A673 (cell line): ENCODE measurements around the gene MAEA.

Source experiments
- EZH2 ChIP-seq: fragments of 200-600 bp; sonication (generic); IDR thresholded peaks from 2 replicates; pipeline ENCODE4 v1.6.1; 2017; ENCODE audit warnings: borderline replicate concordance, low read depth, mild to moderate bottlenecking, mixed read lengths, antibody characterized with exemption, low read length; ENCODE audit not compliant: poor library complexity, severe bottlenecking
- TF ChIP-seq, protein P1 (sequence below): fragments of 300-800, 200-600 bp; sonication (generic); conservative IDR thresholded peaks from 2 replicates; pipeline ENCODE4 v1.5.1; 2017; ENCODE audit warnings: low read depth, mild to moderate bottlenecking, antibody characterized with exemption, low read length, moderate library complexity, mixed read lengths

DNA sequence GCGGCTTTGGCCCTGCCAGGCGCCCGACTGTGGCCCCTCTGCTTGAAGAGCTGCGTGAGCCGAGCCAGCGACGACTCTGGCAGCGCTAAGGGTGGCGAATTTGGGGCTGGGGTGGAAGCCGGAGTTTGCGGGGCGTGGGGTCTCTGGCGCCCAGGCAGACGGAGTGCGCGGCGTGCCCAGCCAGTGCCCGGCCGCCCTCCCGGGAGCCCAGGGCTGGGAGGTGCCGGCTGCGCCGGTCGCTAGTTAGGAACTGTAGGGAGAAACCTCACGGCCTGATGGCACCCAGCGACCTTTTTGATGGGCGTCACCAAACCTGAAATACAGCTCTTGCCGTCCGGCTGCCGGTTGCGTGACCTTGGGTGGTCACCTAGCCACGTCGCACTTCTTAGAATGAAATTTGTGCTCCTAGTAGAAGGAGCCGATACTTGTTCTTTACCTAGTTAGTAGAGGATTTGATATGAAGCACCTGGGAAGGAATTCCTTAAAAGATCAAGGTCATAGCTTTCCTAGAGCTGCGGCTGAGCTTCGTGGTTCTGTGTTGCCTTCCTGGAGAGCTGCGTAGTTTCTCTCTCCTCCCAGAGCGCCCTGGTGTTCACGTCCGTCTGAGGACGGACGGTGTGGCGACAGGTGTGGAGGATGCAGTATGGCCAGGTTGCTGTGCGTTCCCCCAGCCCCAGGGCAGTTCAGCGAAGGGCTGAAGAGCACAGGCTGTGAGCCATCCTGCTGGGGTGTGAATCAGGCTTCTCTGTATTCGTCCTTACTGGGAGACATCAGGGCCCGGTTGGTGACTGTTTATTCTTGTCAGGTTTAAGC, 680 bp downstream of the MAEA start:
- TF ChIP-seq, protein P1, sequence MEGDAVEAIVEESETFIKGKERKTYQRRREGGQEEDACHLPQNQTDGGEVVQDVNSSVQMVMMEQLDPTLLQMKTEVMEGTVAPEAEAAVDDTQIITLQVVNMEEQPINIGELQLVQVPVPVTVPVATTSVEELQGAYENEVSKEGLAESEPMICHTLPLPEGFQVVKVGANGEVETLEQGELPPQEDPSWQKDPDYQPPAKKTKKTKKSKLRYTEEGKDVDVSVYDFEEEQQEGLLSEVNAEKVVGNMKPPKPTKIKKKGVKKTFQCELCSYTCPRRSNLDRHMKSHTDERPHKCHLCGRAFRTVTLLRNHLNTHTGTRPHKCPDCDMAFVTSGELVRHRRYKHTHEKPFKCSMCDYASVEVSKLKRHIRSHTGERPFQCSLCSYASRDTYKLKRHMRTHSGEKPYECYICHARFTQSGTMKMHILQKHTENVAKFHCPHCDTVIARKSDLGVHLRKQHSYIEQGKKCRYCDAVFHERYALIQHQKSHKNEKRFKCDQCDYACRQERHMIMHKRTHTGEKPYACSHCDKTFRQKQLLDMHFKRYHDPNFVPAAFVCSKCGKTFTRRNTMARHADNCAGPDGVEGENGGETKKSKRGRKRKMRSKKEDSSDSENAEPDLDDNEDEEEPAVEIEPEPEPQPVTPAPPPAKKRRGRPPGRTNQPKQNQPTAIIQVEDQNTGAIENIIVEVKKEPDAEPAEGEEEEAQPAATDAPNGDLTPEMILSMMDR = no peak
- no peak for TF ChIP-seq EZH2
